GM19035 (cell line): ENCODE data around the gene TRAPPC12.
"Not testable (repeated sequence)": the region's sequence is repeated elsewhere in the genome, so short reads cannot be mapped to it uniquely, and the experiment has no call there.

Experiments used
- ATAC-seq: cut with Tn5 transposase; IDR thresholded peaks from one replicate; pipeline ENCODE4 v1.9.1; 2021; ENCODE audit not compliant: unreplicated experiment

TRAPPC12 gene

GRCh38 chr2:3368261-3368722, 11.2 kb upstream of the TRAPPC12 start:
- no peak for ATAC-seq

DNA sequence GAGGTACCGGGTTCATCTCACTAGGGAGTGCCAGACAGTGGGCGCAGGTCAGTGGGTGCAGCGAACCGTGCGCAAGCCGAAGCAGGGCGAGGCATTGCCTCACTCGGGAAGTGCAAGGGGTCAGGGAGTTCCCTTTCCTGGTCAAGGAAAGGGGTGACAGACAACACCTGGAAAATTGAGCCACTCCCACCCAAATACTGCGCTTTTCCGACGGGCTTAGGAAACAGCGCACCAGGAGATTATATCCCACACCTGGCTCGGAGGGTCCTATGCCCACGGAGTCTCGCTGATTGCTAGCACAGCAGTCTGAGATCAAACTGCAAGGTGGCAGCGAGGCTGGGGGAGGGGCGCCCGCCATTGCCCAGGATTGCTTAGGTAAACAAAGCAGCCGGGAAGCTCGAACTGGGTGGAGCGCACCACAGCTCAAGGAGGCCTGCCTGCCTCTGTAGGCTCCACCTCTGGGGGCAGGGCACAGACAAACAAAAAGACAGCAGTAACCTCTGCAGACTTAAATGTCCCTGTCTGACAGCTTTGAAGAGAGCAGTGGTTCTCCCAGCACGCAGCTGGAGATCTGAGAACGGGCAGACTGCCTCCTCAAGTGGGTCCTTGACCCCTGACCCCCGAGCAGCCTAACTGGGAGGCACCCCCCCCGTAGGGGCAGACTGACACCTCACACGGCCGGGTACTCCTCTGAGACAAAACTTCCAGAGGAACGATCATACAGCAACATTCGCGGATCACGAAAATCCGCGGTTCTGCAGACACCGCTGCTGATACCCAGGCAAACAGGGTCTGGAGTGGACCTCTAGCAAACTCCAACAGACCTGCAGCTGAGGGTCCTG, 9.9 kb upstream of the TRAPPC12 start:
- not testable (repeated sequence) for ATAC-seq

DNA sequence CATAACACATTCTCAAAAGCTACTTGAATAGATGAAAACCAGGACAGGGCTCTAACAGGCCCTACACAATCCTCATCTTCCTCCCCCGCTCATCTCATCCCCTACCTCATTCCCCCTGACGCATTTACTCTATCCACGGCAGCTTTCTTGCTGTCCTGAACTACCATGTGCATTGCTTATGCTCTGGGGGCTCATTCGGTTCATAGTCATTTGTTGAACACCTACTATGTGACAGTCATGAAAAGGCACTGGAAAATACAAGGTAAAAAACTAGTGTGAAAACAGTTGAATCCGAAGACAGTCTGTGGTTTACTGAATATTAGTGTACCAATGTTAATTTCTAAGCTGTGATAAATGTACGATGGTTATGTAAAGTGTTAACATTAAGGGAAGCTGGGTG, 2.7 kb upstream of the TRAPPC12 start:
- no peak for ATAC-seq

- ATAC-seq, result peak; percentile 22
These were observed 2.2 kb upstream of the TRAPPC12 start for GRCh38 chr2:3377279-3377611.

- ATAC-seq, result peak; percentile 79
These were observed 1.7 kb upstream of the TRAPPC12 start, which contains the start of gene EIPR1 for GRCh38 chr2:3377612-3378432. EIPR1 (minus strand) TSS chr2:3377818; CDS start chr2:3377689, 129 bp downstream.

DNA sequence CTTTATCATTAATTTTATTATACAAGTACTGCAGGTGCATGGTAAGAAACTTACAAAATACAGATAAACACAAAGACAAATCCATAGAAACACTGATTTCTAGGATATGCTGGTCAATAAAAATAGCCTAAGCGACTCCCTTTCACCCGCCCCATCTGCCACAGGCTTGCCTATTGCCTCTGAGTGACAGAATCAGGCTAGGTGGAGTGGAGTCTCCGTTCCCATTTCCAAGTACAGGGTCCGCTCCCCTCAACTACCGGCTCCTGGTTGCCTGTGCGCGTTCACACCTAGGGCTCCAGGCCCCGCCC, 201 bp upstream of the TRAPPC12 start:
- ATAC-seq, result no peak

DNA sequence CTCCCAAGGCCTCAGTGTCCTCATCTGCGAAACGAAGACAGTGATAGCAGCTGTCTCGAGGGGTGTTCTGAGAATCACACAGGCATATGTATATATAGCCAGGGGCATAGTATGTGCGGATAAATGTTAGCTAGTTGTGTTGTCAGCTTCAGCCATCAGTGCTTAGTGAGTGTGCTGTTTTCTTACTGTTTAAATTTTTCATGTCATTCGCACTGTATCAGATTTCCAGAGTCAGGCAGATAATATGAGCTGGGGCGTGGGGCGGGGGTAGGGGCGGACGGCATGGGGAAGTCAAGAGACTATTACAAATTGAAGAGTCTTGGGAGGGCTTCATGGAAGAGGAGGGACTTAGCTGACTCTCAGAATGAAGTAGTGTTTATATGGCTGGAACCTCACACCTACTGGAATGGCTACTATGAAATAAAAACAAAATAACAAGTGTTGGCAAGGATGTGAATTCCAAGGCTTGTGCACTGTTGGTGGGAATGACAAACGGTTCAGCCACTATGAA, 7.0 kb downstream of the TRAPPC12 start:
- ATAC-seq, result no peak

DNA sequence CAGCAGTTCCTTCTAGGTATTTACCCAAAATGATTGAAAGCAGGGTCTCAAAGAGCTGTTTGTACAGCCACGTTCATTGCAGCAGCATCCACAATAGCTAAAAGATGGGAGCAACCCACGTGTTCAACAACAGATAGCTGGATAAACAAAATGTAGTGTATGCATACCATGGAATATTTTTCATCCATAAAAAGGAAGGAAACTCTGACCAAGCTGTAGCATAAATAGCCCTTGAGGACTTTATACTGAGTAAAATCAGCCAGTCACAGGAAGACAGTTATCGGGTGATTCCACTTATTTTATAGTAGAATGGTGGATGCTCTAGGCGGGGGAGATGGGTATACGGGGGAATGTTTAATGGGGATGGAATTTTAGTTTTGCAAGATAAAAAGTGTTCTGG, 7.5 kb downstream of the TRAPPC12 start:
- no peak for ATAC-seq

DNA sequence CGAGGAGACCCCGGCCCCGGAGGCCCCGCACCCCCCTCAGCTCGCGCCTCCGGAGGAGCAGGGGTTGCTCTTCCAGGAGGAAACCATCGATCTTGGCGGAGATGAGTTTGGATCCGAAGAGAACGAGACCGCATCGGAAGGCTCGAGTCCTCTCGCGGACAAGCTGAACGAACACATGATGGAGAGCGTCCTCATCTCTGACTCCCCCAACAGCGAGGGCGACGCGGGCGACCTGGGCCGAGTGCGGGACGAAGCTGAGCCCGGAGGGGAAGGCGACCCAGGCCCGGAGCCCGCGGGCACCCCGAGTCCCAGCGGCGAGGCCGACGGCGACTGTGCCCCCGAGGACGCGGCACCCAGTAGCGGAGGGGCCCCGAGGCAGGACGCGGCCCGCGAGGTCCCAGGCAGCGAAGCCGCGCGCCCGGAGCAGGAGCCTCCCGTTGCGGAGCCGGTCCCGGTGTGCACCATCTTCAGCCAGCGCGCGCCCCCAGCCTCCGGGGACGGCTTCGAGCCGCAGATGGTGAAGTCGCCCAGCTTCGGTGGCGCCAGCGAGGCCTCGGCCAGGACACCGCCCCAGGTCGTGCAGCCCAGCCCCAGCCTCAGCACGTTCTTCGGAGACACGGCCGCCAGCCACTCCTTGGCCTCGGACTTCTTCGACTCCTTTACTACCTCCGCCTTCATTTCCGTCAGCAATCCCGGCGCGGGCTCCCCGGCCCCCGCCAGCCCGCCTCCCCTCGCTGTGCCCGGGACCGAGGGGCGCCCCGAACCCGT, 8.3 kb downstream of the TRAPPC12 start:
- no peak for ATAC-seq

DNA sequence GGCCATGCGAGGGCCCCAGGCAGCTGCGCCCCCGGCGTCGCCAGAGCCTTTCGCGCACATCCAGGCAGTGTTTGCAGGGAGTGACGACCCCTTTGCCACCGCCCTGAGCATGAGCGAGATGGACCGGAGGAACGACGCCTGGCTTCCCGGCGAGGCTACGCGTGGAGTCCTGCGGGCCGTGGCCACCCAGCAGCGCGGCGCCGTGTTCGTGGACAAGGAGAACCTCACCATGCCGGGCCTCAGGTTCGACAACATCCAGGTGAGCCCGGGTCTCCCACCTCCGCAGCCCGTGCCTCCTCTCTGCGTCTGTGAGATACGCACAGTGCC, 8.9 kb downstream of the TRAPPC12 start:
- ATAC-seq, result no peak

- no peak for ATAC-seq
These were observed 9.7 kb downstream of the TRAPPC12 start for GRCh38 chr2:3389193-3389592.

- ATAC-seq, result no peak
These were observed 10.5 kb downstream of the TRAPPC12 start for GRCh38 chr2:3390041-3390440.

GRCh38 chr2:3392216-3392615, 12.7 kb downstream of the TRAPPC12 start:
- no peak for ATAC-seq

GRCh38 chr2:3396920-3397559, 17.5 kb downstream of the TRAPPC12 start:
- no peak for ATAC-seq

- no peak for ATAC-seq
These were observed 19.4 kb downstream of the TRAPPC12 start for GRCh38 chr2:3398857-3399256.

GRCh38 chr2:3399381-3399780, 19.9 kb downstream of the TRAPPC12 start:
- no peak for ATAC-seq

DNA sequence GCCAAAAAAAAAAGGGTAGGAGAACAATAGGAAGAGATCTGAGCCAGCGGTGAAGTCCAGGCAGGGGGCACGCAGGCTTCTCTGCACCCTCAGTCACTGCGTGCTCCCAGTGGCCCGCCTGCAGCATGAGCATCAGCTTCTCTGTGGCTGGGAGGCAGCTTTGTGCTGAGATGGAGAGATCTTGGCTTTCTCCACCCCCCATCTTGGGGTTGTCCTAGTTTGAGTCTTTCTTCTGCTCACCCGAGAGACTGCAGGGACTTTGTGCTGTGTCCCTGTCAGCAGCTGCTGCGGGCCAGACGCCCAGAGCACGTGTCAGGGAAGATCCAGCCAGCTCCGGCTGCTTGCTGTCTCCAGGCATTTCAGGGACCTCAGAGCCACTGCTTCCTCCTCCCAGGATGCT, 20.3 kb downstream of the TRAPPC12 start:
- ATAC-seq, result no peak

DNA sequence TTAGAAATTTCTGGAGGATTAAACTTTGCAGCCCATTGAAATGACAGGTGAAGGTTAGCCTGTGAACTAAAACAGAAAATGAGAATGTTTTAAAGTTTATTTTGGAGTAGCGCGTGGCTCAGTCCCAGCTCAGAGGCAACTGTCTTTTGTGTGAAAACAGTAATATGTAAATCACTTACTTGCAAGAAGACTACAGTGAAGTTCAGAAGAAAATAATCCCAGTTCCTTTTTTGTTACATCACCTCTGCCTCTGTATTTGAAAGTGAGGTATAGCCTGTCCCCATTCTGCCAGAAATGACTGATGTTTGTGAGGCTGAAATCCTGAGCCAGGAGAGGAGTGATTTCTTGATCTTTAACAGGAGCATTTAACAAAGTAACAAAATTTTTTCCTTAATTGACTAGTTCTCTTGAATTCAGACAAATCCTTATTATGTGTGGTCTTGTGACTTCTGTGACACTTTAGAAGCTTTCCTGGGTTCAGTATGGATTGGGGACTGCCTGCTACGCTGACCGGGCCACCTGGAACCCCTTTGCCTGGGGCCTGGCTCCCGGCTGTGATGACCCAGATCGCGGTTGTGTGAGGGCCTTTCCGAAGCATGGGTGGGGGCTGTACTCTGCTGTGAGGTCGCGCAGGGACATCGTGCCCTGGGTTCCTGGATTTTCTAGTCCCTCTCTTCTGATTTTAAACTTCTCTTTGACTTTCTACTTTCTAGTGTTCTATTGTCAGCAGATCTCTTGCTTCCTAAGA, 24.3 kb downstream of the TRAPPC12 start:
- peak; percentile 100 for ATAC-seq

DNA sequence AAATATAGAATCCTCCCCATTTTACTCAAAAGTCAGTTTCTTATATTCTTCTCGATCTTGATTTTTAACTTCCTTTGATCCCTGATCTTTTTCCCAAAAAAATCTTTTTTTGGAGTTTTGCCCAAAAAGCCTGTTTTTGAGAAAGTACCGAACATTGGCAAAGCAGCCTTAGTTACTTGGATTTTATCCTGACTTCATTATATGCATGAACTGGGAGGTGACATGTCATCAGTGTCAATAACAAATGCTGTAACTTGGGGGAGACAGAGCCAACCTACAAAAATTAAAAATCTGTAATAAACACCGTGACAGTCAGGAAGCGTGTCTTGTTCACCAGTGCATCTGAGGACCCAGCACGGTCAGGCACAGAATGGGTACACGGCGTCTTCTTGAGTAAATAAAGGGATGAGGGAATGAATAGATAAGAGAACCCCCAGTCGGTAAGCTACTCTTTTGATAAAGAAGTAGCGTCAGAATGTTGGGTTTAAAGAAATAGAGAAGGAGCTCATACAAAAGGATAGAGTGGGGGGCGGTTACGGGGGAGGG, 24.9 kb downstream of the TRAPPC12 start:
- ATAC-seq, result no peak

- no peak for ATAC-seq
These were observed 25.8 kb downstream of the TRAPPC12 start for GRCh38 chr2:3405307-3405706.
